Measurements from ENCODE around the gene EIF4E1B. TPM values are rescaled to one million over a fixed set of nuclear protein-coding genes. Genes with fewer than 3 reads are reported as not detected.

EIF4E1B gene
- total RNA-seq, 4 donors from 2014 or later = not detected

DNA sequence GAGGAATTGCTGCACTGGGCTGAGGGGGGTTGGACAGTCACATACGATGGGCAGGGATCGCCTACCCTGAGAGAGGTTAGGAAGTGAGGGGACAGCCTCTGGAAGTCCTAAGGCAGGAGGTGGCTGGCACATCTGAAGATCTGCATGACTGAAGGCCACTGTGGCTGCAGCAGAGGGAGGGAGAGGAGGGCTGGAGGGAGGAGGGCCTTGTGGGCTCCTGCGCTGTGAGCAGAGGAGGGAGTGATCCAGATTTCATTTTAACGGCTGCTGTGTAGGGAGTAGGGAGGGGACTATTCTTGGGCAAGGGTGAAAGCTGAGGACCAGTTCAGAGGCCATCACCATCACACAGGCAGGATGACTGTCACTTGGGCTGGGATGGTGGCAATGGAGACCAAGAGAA is 7.1 kb downstream of the EIF4E1B start:
- no peak for DNase-seq (ENCODE audit: low spot score in 2 of 2)
- H3K4me3 ChIP-seq (ENCODE audit: low read depth, poor library complexity, severe bottlenecking) = no peak overlapping the region
- intact Hi-C loops (cut with DNase I; ENCODE audit: low total_unique reads) = no loop called here
- 64 to 73% methylated on average over 4 of the region's 4 CpGs for WGBS, 2 donors
- TF ChIP-seq, protein P1, sequence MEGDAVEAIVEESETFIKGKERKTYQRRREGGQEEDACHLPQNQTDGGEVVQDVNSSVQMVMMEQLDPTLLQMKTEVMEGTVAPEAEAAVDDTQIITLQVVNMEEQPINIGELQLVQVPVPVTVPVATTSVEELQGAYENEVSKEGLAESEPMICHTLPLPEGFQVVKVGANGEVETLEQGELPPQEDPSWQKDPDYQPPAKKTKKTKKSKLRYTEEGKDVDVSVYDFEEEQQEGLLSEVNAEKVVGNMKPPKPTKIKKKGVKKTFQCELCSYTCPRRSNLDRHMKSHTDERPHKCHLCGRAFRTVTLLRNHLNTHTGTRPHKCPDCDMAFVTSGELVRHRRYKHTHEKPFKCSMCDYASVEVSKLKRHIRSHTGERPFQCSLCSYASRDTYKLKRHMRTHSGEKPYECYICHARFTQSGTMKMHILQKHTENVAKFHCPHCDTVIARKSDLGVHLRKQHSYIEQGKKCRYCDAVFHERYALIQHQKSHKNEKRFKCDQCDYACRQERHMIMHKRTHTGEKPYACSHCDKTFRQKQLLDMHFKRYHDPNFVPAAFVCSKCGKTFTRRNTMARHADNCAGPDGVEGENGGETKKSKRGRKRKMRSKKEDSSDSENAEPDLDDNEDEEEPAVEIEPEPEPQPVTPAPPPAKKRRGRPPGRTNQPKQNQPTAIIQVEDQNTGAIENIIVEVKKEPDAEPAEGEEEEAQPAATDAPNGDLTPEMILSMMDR (IDR thresholded peaks at IDR 0.05) = no peak
- no peak for TF ChIP-seq POLR2A (IDR thresholded peaks at IDR 0.05)

DNA sequence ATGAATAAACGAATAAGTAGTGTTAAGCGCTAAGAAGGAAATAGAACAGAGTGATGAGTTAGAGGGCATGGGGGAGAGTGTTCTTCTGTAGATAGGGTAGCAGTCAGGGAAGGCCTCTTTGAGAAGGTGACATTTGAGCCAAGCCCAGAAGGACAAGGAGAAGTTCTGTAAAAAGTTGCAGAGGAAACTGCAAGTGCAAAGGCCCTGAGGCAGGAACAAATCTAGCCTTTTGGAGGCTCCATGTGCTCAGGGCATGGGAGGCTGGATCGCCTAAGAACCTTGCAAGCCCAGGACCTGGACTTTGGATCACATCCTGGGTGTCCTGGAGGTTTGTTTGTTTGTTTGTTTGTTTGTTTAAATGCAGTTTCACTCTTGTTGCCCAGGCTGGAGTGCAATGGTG is 8.0 kb downstream of the EIF4E1B start:
- no peak for DNase-seq (ENCODE audit: low spot score in 2 of 2)
- intact Hi-C loops (cut with DNase I; ENCODE audit: low total_unique reads) = no loop called here
- TF ChIP-seq, protein P1 (IDR thresholded peaks at IDR 0.05) = no peak
- TF ChIP-seq POLR2A (IDR thresholded peaks at IDR 0.05) = no peak
- WGBS, 2 donors = 91 to 97% methylated on average over 3 of the region's 3 CpGs
- no peak overlapping the region for H3K4me3 ChIP-seq (ENCODE audit: low read depth, poor library complexity, severe bottlenecking)

DNA sequence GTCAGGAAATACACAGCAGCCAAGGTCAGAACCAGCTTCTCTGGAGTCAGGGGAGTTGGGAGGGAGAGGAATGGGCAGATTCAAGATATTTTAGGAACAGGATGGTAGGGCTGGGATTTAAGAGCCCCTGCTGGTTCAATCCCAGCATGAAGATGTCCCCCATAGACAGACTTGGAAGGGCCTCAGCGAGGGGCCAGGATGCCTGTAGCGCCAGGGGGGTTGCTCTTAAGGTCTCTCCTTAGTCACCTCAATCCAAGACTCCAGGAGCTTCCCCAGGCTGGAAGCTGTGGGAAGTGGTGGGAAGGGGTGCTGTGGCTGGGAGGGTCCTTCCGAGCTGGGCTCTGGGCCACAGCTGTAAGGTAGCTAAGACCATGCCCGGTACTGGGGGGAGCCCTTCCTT is 8.7 kb downstream of the EIF4E1B start:
- intact Hi-C loops (cut with DNase I; ENCODE audit: low total_unique reads) = no loop called here
- TF ChIP-seq POLR2A (IDR thresholded peaks at IDR 0.05) = no peak
- TF ChIP-seq, protein P1 (IDR thresholded peaks at IDR 0.05) = no peak
- DNase-seq (ENCODE audit: low spot score in 2 of 2) = no peak
- no peak overlapping the region for H3K4me3 ChIP-seq (ENCODE audit: low read depth, poor library complexity, severe bottlenecking)
- WGBS, 2 donors = 65 to 84% methylated on average over 3 of the region's 4 CpGs

DNA sequence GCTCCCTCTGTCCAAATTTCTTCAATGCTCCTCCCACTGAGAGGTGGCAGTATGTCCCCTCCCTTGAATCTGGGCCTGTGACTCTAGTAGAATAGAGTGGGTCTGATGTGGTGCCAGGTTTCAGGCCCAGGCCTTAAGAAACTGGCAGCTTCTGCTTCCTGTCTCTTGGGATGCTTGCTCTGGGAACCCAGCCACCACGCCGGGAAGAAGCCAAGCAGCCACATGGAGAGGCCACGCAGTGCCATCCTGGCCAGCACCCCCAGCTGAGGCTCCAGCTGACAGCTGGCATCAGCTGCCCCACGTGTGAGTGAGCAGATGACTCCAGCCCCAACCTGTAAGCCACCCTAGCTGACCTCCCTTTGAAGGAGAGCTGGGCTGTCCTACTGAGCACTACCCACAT is 9.5 kb downstream of the EIF4E1B start:
- no peak overlapping the region for H3K4me3 ChIP-seq (ENCODE audit: low read depth, poor library complexity, severe bottlenecking)
- intact Hi-C loops (cut with DNase I; ENCODE audit: low total_unique reads) = no loop called here
- no peak for DNase-seq (ENCODE audit: low spot score in 2 of 2)
- TF ChIP-seq POLR2A (IDR thresholded peaks at IDR 0.05) = no peak
- TF ChIP-seq, protein P1 (IDR thresholded peaks at IDR 0.05) = no peak
- 16 to 32% methylated on average over 4 of the region's 4 CpGs for WGBS, 2 donors

DNA sequence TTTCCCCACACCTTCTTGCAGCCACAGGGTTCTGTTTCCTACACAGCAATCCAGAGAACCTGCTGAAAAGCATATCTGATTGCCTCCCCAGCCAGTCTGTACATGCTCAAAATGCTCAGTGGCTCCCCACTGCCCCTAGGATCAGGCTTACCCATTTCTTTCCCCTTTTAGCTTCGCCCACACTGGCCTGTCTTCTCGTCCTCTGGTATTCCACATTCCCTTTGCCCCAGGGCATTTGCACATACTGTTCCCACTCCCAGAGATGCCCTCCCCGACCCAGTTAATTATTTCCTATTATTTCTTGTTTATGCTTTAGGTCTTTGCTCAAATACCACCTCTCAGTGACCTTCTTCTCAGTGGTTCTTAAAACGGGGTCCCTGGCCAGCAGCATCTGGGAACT is 10.1 kb downstream of the EIF4E1B start:
- WGBS, 2 donors = 60 to 70% methylated on average over 4 of the region's 4 CpGs
- no peak for DNase-seq (ENCODE audit: low spot score in 2 of 2)
- TF ChIP-seq, protein P1 (IDR thresholded peaks at IDR 0.05) = no peak
- no peak for TF ChIP-seq POLR2A (IDR thresholded peaks at IDR 0.05)
- intact Hi-C loops (cut with DNase I; ENCODE audit: low total_unique reads) = no loop called here
- H3K4me3 ChIP-seq (ENCODE audit: low read depth, poor library complexity, severe bottlenecking) = no peak overlapping the region

DNA sequence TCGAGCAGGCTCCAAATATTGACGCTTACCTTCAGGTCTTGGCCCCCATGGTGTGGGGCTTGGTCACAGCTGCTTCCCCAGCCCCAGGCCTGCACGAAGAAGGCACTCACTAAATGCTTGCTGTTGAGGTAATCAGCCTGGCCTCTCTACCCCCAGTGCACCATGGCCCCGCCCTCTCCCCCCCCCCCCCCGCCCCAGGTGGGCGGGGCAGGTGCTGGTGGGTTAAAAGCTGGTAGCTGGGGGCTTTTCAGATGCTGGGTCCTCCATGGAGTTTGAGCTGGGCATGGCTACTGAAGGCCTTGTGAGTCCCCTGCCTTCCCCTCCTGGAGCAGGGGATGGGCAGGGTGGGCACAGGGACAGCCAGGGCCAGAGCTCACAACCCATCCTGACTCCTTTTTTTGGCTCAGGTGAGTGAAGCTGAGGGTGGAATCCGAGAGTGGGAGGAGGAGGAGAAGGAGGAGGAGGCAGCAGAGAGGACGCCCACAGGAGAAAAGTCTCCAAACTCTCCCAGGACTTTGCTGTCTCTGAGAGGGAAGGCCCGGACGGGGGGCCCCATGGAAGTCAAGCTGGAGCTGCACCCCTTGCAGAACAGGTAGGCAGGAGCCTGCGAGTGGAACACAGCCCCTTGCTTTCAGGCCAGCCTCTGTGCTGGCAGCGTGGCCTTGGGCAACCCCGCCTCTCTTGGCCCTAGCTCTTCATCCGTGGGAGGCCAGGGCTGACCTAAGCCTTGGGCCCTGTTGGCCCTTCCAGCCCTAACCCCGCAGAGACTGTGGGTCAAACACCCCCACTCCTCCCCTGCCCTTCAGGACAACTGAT is 12.4 kb downstream of the EIF4E1B start:
- intact Hi-C loops (cut with DNase I; ENCODE audit: low total_unique reads) = no loop called here
- TF ChIP-seq POLR2A (IDR thresholded peaks at IDR 0.05) = no peak
- TF ChIP-seq, protein P1 (IDR thresholded peaks at IDR 0.05) = no peak
- no peak overlapping the region for H3K4me3 ChIP-seq (ENCODE audit: low read depth, poor library complexity, severe bottlenecking)
- DNase-seq (ENCODE audit: low spot score in 2 of 2) = no peak
- WGBS, 2 donors = 48 to 60% methylated on average over 15 of the region's 15 CpGs

All from lower leg skin (tissue), 4 donors.